Activated B cell treated with CpG ODN at 0.5 μM for 24 hours (primary cell): ENCODE measurements around the gene PKLR. TPM values are rescaled to one million over a fixed set of nuclear protein-coding genes. Genes with fewer than 3 reads are reported as not detected.

Experiments
- ATAC-seq: fragments of 200-7000 bp; cut with Tn5 transposase; one replicate; pipeline ENCODE4 v1.10.0; 2021; ENCODE audit warnings: low read depth, mild to moderate bottlenecking, moderate library complexity
- CTCF ChIA-PET: fragments of 350-600 bp; sonication (Branson Sonifier 250); formaldehyde crosslinking; loops from one replicate; lab custom pipeline; 2021; ENCODE audit warnings: antibody characterized with exemption; lab: Charles Lee
- POLR2A ChIA-PET: fragments of 350-600 bp; sonication (Branson Sonifier 250); formaldehyde crosslinking; loops from one replicate; lab custom pipeline; 2021; ENCODE audit warnings: antibody characterized with exemption; lab: Charles Lee
- DNase-seq: peaks from one replicate; pipeline ENCODE4 v3.0.0; 2022
- H3K27ac Mint-ChIP-seq: one replicate; pipeline ENCODE4 v1.8.0; 2020; ENCODE audit warnings: mixed read lengths
- H3K27me3 Mint-ChIP-seq: one replicate; pipeline ENCODE4 v1.8.0; 2021; ENCODE audit warnings: mixed read lengths
- H3K36me3 Mint-ChIP-seq: one replicate; pipeline ENCODE4 v1.8.0; 2021; ENCODE audit warnings: low read depth, mixed read lengths
- H3K4me1 Mint-ChIP-seq: one replicate; pipeline ENCODE4 v1.8.0; 2021; ENCODE audit warnings: mixed read lengths
- H3K4me3 Mint-ChIP-seq: one replicate; pipeline ENCODE4 v1.8.0; 2020; ENCODE audit warnings: mild to moderate bottlenecking, mixed read lengths
- H3K9me3 Mint-ChIP-seq: one replicate; pipeline ENCODE4 v1.8.0; 2020; ENCODE audit warnings: mixed read lengths
- CTCF ChIP-seq: fragments of 200-600 bp; IDR thresholded peaks from one replicate; pipeline ENCODE4 v1.8.0; 2022; ENCODE audit warnings: antibody characterized with exemption, mild to moderate bottlenecking
- intact Hi-C: fragments of 100-400 bp; cut with micrococcal nuclease; formaldehyde crosslinking; loops from one replicate; pipeline ENCODE4 v1.15.1; 2024
- total RNA-seq: library from RNA; stranded (reverse); gene quantifications from 2 replicates; pipeline ENCODE4 v1.2.3, GENCODE V29; 2022

The PKLR gene
- total RNA-seq, 1 donor from 2014 or later: 0.18 TPM

- Mint-ChIP-seq H3K27me3 (no peaks in the 10 kb centered on the region), H3K4me3 (no peak overlapping the region), H3K27ac (no peak overlapping the region), H3K4me1 (peaks cover 5% of the 10 kb centered on the region), H3K9me3 (no peaks in the 10 kb centered on the region), H3K36me3 (peaks cover 20% of the 10 kb centered on the region)
- no peak for TF ChIP-seq CTCF
- DNase-seq: no peak
- CTCF ChIA-PET: interaction anchor here (3.0 kb wide), 1 partner anchor 77 kb away, joined by 9 read pairs; no protein-coding TSS in a partner anchor
- ATAC-seq: no peak
- POLR2A ChIA-PET: no interaction called here
- intact Hi-C loops: no loop called here
These were observed 26.7 kb upstream of the PKLR start for GRCh38 chr1:155327981-155328380.

GRCh38 chr1:155326631-155327037, 25.4 kb upstream of the PKLR start:
- H3K27ac Mint-ChIP-seq: no peak overlapping the region
- TF ChIP-seq CTCF: no peak
- DNase-seq (no peak), ATAC-seq (no peak)
- no peaks in the 10 kb centered on the region for H3K27me3 Mint-ChIP-seq
- intact Hi-C loops: no loop called here
- ChIA-PET POLR2A (no interaction called here), CTCF (interaction anchor here (3.0 kb wide), 1 partner anchor 75 kb away, joined by 9 read pairs; no protein-coding TSS in a partner anchor)
- H3K36me3 Mint-ChIP-seq: peaks cover 20% of the 10 kb centered on the region
- H3K4me3 Mint-ChIP-seq: no peak overlapping the region
- H3K4me1 Mint-ChIP-seq: peaks cover 14% of the 10 kb centered on the region
- no peaks in the 10 kb centered on the region for H3K9me3 Mint-ChIP-seq

GRCh38 chr1:155326020-155326526, 24.8 kb upstream of the PKLR start:
- no peaks in the 10 kb centered on the region for H3K9me3 Mint-ChIP-seq
- no peaks in the 10 kb centered on the region for H3K27me3 Mint-ChIP-seq
- DNase-seq (no peak), ATAC-seq (no peak)
- intact Hi-C loops: no loop called here
- CTCF ChIA-PET: interaction anchor here (3.0 kb wide), 1 partner anchor 75 kb away, joined by 9 read pairs; no protein-coding TSS in a partner anchor
- H3K27ac Mint-ChIP-seq: peak overlapping the region; percentile 36
- peaks cover 16% of the 10 kb centered on the region for H3K36me3 Mint-ChIP-seq
- peaks cover 18% of the 10 kb centered on the region for H3K4me1 Mint-ChIP-seq
- peak overlapping the region; percentile 67 for H3K4me3 Mint-ChIP-seq
- POLR2A ChIA-PET: no interaction called here
- no peak for TF ChIP-seq CTCF

- TF ChIP-seq CTCF: no peak
- DNase-seq: no peak
- H3K27ac Mint-ChIP-seq: no peak overlapping the region
- intact Hi-C loops: no loop called here
- H3K4me1 Mint-ChIP-seq: peaks cover 23% of the 10 kb centered on the region
- POLR2A ChIA-PET: interaction anchor here (0.5 to 3.0 kb wide), 2 partner anchors 153 to 230 kb away, joined by 6 to 9 read pairs; partner anchors contain the start of gene KRTCAP2
- no peaks in the 10 kb centered on the region for H3K27me3 Mint-ChIP-seq
- ATAC-seq: no peak
- CTCF ChIA-PET: interaction anchor here (3.0 to 5.9 kb wide), 2 partner anchors 74 to 75 kb away, joined by 9 to 79 read pairs; no protein-coding TSS in a partner anchor
- no peaks in the 10 kb centered on the region for H3K9me3 Mint-ChIP-seq
- H3K4me3 Mint-ChIP-seq: peak overlapping the region; percentile 88
- peaks cover 11% of the 10 kb centered on the region for H3K36me3 Mint-ChIP-seq
These were observed 24.3 kb upstream of the PKLR start for GRCh38 chr1:155325603-155325893.

- intact Hi-C loops: loop anchor here (1.0 to 5.0 kb wide), 3 partner anchors 133 to 238 kb away; no protein-coding TSS in a partner anchor
- no peaks in the 10 kb centered on the region for H3K27me3 Mint-ChIP-seq
- peaks cover 5% of the 10 kb centered on the region for H3K36me3 Mint-ChIP-seq
- H3K4me3 Mint-ChIP-seq: peak overlapping the region; percentile 88
- peaks cover 29% of the 10 kb centered on the region for H3K4me1 Mint-ChIP-seq
- POLR2A ChIA-PET: interaction anchor here (0.5 to 3.3 kb wide), 5 partner anchors 17 to 230 kb away, joined by 6 to 39 read pairs (median 9); partner anchors contain the start of genes CLK2, FDPS, KRTCAP2 and SCAMP3
- DNase-seq (peak; percentile 52), ATAC-seq (no peak)
- CTCF ChIA-PET: interaction anchor here (1.2 to 5.9 kb wide), 6 partner anchors 10 to 184 kb away, joined by 3 to 79 read pairs (median 10); partner anchors contain the start of gene CLK2
- H3K27ac Mint-ChIP-seq: peak overlapping the region; percentile 78
- no peak for TF ChIP-seq CTCF
- H3K9me3 Mint-ChIP-seq: no peaks in the 10 kb centered on the region
These were observed 23.7 kb upstream of the PKLR start for GRCh38 chr1:155324717-155325602.
